Stromal cell of bone marrow (primary cell): Measurements from ENCODE around the gene ABHD2.
A peak's percentile ranks its signal among the peaks of the same experiment; 100 is the strongest.
"Not testable (repeated sequence)": the region's sequence is repeated elsewhere in the genome, so short reads cannot be mapped to it uniquely, and the experiment has no call there.

ENCODE experiments used
- DNase-seq: peaks from one replicate; pipeline ENCODE4 v3.0.0-alpha.2; 2012; ENCODE audit warnings: low read depth

ABHD2 gene, protein sequence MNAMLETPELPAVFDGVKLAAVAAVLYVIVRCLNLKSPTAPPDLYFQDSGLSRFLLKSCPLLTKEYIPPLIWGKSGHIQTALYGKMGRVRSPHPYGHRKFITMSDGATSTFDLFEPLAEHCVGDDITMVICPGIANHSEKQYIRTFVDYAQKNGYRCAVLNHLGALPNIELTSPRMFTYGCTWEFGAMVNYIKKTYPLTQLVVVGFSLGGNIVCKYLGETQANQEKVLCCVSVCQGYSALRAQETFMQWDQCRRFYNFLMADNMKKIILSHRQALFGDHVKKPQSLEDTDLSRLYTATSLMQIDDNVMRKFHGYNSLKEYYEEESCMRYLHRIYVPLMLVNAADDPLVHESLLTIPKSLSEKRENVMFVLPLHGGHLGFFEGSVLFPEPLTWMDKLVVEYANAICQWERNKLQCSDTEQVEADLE

DNA sequence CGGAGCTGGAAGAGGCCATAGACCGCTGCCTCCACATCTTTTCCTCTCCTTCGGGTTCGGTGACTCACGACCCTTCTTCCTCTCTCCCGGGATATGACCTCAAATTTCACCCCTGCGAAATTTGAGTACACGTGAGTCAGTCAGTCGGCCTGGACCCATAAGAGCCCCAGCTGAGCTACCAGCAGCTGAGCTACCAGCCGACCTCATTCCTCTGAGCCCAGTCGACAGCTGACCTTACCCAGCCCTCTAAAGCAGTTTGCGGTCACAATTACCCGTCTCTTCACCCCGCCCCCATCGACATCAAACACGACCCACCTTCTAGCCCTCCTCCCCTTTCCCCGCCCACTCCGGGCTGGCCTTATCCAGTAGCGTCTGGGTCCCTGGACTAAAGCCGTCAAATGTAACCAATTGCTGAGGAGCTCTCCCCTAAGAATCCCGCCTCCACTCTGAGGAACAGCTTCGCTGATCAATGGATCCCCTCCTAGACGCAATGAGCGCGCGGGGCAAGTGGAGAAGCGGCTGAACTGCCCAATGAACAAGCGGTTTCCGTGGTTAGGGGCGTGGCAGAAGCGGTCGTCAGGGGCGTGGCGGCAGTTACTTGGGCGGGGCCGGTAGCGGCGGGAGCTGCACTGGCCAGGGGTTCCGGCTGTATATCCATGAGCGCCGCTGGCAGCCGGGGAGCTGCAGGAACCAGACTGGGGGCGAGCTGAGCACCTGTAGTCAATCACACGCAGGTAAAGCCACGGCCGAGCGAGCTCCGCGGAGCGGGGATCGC, at the start of gene ABHD2:
TSS of gene ABHD2 (plus strand) at position 627 of the 775 bp plus-strand sequence. CDS start 27,872 bp downstream, outside the sequence.
- DNase-seq: peak; percentile 100

DNA sequence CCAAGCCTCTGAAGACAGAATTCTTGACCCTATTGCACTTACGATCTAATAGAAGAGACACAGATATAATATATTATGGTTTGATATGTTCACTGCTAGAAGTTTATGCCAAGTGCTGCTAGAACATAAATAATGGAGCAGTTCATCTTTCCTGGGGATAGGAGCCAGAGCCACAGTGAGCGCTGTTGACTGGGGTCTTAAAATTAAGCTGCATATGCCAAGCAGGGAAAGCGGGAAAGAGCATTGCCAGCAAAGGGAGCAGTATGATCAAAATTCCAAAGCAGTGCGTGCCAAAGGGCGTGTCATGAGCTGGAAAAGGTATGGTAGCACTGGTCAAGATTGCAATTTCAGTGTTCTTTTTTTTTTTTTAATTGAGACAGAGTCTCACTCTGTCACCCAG, 49.1 kb upstream of the ABHD2 start:
- no peak for DNase-seq

DNA sequence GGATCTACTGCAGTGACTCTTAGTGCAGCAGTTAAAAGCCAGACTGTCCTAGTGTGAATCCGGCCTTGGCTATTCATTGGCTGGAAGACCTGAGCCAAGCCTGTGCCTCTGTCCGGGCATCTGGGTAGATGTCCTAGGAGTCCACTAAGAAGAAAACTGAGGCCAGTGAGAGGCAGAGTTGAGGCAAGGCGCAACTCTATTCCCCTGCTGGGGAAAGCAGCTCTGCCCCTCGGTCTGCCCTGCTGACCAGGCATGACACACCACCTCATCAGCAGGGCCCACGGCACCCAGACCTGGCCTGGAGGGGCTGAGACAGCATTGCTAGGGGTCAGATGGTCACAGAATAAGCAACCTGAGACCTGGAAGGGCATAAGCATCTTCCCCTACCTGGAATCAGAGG, 46.7 kb upstream of the ABHD2 start:
- no peak for DNase-seq

DNA sequence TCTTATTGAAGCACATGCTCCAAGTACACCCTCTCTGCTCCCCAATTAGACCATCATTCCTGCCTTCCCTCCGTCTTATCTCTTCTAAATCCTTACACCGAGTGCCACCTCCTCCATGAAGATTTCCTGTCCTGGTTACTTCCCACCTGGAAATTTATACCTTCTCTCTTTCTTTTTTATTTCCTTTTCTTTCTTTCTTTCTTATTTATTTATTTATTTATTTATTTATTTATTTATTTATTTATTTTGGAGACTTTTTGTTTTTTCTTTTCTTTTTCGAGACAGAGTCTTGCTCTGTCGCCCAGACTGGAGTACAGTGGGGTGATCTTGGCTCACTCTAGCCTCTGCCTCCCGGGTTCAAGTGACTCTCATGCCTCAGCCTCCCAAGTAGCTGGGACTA, 45.9 kb upstream of the ABHD2 start:
- no peak for DNase-seq

DNA sequence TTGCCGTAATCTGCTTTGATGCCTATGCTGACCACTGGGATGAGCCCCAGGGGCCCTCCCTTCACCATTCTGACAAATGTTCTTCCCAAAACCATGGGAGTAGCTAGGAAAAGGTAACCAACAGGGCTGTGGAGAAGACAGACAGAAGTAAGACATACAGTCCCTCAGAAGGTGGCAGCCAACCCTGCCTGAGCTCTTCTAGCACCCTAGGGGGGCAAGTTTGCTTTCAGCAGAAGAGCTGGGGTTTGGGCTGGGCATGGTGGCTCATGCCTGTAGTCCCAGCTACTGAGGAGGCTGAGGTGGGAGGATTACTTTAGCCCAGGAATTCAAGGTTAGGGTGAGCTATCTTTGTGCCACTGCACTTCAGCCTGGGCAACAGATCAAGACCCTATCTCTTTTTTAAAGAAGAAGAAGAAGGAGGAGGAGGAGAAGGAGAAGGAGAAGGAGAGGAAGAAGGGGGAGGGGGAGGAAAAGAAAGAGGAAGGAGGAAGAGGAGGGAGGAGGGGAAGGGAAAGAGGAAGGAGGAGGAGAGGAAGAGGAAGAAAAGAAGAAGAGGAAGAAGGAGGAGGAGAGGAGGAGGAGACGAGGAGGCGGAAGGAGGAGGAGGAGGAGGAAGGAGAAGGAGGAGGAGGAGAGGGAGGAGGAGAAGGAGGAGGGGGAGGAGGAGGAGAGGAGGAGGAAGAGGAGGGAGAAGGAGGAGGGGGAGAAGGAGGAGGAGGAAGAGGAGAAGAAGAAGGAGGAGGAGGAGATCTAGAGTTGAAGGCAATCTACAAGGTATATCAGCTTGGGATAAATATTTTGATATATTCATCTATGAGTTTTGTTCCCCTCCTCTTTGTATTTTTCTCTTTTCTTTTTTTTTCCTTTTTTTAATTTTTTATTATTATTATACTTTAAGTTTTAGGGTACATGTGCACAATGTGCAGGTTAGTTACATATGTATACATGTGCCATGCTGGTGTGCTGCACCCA, 44.9 kb upstream of the ABHD2 start:
- DNase-seq: no peak

DNA sequence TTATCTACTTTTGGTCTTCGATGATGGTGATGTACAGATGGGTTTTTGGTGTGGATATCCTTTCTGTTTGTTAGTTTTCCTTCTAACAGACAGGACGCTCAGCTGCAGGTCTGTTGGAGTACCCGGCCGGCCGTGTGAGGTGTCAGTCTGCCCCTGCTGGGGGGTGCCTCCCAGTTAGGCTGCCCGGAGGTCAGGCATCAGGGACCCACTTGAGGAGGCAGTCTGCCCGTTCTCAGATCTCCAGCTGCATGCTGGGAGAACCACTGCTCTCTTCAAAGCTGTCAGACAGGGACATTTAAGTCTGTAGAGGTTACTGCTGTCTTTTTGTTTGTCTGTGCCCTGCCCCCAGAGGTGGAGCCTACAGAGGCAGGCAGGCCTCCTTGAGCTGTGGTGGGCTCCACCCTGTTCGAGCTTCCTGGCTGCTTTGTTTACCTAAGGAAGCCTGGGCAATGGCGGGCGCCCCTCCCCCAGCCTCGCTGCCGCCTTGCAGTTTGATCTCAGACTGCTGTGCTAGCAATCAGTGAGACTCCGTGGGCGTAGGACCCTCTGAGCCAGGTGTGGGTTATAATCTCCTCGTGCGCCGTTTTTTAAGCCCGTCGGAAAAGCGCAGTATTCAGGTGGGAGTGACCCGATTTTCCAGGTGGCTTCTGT, 39.1 kb upstream of the ABHD2 start:
- not testable (repeated sequence) for DNase-seq

DNA sequence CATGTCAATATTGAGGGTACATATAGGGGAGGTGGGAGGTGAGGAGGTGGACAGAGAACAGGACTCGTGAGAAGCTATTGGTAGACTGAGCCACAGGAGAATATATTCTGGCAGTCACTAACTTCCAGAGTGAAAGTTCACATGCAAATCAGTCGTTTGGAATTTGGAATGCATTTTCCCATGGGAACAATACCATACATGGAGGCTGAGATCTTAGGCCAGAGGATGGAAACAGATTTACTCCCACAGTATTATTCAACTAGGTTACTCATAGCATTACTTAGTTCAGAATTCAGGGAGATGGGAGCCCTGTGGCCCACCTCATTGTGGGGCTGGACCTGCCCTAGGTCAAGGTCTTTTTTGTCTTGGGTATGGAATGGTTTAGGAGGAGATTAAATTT, 36.4 kb upstream of the ABHD2 start:
- peak; percentile 95 for DNase-seq

DNA sequence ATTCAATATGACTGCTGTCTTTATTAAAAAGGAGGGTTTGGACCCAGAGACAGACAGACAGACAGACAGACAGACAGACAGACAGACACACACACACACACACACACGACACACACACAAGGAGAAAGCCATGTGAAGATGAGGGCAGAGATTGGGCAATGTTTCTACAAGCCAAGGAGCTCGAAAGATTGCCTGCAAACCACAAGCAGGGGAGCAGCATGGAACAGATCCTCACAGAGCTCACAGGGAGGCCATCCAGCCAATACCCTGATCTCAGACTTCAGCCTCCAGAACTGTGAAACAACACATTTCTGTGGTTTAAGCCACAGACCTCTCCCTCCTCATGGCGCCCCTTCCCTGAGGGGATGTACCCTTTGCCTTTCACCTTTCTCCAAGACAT, 35.8 kb upstream of the ABHD2 start:
- peak; percentile 94 for DNase-seq

DNA sequence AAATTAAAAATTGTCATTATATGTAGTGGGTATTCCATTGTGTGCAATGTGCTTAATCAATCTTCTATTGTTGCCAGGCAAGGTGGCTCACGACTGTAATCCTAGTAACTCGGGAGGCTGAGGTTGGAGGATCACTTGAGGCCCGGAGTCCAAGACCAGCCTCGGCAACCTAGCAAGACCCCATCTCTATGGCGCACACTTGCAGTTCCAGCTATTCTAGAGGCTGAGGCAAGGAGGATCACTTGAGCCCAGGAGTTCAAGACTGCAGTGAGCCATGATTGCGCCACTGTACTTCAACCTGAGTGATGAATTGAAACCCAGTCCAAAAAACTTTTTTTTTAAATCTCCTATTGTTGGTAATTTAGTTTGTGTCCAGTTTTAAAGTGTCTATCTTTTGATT, 33.4 kb upstream of the ABHD2 start:
- no peak for DNase-seq

DNA sequence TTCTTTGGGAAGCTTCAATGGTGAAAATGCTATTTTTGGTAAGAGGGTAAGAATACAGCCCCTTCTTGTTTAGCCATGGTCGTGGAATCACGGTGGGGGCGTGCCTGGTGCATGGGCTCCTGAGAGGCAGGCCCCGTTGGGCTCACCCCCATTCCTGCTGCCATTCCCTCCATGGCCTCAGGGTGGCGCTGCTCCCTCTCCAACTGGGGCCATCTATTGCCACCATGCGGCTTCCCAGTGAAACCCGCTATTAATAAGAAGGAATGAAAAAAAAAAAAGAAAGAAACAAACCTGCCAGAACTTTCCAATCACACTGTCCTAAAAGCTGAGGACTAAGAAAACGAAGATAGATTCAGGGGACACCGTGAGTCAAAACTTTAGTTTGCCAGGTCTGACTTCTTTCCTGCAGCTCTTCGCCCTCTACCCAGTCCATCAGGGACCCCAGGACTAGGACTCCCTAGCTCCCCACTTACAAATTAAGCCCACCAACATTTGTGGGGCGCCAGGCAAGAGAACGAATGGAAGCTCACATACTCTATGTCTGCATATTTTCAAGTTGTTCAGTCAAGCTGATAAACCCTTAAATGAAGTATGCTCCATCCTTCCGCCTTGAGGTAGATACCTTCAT, 30.6 kb upstream of the ABHD2 start:
- DNase-seq: peak; percentile 60

DNA sequence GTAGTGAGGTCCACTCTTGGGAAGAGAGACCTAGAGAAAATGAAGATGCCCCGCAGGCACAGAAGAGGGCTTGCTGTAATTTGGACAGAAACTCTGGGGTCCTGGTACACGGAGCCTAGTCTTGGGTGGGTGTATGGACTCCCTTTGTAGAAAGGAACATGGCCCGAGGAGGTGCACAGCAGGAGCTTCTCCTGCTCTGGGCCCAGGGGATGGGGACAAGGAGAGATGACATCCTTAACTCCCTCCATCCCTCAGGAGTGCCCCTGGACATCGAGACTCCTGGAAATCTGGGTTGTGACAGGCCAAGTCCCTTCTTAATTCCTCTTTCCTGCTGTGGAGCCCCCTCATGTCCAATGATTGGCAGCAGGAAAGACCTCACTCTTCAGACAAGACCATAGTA, 29.9 kb upstream of the ABHD2 start:
- no peak for DNase-seq

DNA sequence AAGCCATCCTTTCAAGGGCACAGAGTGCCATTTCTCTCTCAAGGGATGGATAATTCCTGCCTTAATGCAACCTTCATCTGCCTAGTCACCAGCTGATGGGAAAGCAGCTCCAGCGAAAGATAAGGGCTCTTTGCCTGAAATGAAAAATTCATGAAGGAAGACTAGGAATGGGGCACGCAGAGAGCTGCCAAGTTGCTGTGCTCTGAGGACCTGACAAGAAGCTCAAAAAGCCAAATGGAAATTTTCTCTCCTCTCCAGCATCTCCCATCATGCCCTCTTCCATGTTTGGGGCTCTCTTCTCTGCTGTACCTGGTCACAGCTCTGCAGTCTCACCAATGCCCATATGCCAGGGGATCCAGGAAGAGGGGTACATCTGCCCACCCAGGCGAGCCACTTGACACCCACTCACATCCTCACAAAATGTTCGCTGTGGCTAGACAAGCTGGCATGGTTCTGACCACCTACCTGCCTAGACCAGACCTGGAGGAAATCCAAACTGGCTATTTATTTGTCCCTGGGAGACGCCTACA, 29.3 kb upstream of the ABHD2 start:
- no peak for DNase-seq

DNA sequence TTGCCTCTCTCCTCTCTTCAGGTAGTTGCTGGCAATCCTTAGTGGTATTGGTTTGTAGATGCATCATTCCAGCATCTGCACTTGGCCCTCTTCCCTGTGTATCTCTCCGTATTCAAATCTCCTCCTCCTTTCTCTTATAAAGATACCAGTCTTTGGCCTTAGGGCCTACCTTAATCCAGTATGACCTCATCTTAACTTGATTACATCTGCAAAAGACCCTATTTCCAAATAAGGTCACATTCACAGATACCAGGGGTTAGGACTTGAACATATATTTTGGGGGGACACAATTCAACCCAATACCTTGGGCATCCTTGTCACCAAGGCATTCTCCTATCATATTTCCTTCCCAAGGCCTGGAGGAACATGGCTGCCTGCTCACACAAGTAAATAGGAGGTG, 22.0 kb upstream of the ABHD2 start:
- no peak for DNase-seq

DNA sequence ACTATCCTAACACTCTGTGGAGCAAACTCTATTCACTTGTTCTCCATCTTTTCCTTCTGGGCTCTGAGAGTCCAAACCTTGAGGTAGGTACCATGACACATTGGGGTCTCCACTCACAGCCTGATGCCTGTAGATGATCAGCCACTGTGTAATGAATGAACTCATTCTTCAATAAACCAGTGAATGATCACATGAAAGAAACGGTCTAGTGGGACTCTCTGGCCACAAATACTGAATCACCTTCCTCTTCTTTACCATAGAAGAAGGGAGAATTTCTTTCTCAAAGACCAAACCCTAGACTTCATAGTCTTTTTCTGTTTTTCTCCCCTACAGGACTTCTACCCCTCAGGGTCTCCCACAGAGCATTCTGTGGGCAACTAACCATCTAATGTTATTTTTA, 20.5 kb upstream of the ABHD2 start:
- DNase-seq: peak; percentile 57

DNA sequence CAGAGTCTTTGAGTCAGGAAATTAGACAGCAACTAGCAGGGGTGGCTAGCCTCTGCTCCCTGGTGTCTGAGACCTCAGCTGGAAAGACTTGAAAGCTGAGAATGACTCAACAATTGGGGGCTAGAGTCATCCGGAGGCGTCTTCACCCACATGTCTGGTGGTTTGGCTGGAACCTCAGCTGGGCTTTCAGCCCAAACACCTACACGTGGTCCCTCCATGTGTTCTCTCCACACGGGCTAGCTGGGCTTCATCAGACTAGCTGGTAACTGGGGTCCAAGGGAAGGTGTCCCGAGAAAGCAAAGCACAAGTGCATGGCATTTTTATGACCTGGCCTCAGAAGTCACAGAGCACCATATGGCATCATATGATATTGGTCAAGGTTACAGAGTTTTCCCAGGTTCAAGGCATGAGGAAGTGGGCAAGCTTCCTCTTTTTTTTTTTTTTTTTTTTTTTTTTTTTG, 19.9 kb upstream of the ABHD2 start:
- peak; percentile 96 for DNase-seq

DNA sequence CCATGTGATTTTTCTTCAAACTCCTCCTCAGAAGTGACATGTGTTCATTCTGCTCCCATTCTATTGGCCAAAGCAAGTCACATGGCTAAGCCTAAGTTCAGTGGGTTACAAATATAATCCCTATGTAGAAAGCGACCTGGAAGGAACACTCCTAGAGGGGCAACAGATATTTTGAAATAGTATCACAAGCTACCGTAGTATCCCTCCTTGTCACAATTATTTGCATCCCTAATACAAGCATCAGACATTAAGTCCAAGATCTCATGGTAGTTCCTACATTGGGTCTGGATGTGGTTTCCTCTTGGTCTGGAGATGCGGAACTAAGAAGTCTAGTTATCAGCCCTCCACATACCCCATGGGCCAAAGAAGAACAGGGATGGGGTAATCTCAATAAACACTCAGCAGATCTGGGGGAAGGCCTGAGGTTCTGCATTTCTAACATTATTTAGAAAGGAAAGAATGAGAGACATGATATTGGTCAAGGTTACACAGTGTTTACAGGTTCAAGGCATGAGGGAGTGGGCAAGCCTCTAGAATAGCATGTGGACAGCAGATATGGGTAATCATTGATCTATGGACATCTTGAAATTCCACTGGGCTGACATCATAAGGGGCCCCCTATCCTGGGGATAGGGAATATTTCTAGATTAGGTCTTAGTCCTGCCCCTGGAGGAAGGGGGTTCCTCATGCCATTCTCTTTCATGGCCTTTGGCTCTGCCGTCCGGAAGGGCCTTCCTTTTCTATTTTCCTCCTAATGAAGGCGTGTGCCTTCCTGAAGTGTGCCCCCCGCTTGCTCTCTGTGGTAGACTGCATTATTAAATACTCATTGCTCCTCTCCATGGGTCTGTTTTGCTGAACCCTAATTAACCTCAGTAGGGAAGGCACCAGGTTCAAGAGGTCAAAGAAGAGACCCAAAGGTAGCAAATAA, 17.8 kb upstream of the ABHD2 start:
- no peak for DNase-seq

DNA sequence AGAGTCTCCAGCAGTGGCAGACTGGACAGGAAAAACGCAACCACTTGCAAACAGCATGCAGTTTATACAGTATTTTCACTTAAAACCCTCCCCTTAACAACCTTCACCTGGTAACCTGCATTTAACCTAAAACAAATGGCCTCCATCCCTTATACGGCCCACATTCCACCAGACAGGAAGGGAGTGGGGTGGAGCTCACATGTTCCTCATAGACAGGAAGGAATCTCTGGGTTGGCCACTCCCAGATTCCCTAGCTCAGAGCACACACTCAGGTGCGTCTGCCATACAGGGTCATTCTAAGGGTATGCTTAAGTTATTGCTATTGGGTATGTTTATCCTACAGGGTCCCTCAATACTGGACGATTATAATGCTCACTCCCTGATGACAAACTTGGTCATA, 16.8 kb upstream of the ABHD2 start:
- DNase-seq: no peak

DNA sequence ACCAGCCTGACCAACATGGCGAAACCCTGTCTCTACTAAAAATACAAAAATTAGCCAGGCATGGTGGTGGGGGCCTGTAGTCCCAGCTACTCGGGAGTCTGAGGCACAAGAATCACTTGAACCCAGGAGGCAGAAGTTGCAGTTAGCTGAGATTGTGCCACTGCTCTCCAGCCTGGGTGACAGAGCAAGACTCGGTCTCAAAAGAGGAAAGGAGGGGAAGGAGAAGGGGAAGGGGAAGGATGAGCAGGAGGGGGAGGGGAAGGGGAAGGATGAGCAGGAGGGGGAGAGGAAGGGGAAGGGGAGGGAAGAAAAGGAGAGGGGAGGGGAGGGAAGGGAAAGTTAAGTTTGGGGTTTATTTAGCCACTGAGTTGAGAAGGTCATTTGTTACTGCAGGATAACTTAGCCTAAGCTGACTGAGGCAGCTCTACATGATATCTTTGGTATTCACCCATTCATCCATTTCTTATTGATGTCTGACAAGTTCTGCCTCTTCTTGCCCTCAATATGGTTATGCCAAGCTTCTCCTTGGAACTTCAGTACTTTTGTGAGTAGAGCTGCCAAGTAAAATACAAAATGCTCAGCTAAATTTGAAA, 15.9 kb upstream of the ABHD2 start:
- DNase-seq: no peak

DNA sequence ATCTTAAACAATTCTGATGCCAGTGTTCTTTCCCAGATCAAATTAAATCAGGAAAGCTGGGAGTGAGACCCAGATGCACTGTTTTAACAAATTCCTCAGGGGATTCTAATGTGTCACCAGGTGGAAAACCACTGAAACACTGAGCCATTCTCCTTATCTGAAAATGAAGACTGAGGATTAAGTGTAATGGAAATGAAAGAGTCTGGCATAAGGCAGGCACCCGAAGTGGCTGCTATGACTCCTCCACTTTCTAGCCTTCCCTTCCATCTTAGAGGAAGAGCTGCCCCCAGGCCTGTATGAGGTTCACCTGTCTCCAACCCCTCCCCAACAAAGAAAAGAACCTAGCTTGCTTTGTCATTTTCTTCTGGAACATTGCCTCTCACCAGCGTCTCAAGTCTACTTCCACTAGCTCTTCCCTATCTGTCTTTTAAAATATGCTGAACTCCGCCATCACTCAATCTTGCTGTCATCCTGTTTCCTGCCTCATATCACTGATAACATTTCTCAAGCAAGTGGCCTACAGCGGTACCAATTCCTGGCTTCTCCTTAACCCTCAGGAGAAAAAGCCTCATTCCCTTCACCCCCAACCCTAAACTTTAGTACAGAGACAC, 13.7 kb upstream of the ABHD2 start:
- DNase-seq: no peak
